GM19438 (cell line): Measurements from ENCODE around the gene SH2D3A.
"Not testable (repeated sequence)": the region's sequence is repeated elsewhere in the genome, so short reads cannot be mapped to it uniquely, and the experiment has no call there.

Experiments
- ATAC-seq: cut with Tn5 transposase; IDR thresholded peaks from one replicate; pipeline ENCODE4 v1.9.1; 2021; ENCODE audit warnings: low read depth; ENCODE audit not compliant: unreplicated experiment

The SH2D3A gene

DNA sequence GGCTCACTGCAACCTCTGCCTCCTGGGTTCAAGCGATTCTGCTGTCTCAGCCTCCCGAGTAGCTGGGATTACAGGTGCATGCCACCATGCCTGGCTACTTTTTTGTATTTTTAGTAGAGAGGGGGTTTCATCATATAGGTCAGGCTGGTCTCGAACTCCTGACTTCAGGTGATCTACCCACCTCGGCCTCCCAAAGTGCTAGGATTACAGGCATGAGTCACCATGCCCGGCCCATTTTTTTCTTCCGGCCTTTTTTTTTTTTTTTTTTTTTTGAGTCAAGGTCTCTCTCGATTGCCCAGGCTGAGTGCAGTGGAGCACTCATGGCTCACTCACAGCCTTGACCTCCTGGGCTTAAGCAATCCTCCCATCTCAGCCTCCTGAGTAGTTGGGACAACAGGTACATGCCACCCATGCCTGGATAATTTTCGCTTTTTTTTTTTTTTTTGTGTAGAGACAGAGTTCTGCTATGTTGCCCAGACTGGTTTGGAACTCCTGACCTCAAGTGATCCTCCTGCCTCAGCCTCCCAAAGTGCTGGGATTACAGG, 4.9 kb downstream of the SH2D3A start:
- not testable (repeated sequence) for ATAC-seq

DNA sequence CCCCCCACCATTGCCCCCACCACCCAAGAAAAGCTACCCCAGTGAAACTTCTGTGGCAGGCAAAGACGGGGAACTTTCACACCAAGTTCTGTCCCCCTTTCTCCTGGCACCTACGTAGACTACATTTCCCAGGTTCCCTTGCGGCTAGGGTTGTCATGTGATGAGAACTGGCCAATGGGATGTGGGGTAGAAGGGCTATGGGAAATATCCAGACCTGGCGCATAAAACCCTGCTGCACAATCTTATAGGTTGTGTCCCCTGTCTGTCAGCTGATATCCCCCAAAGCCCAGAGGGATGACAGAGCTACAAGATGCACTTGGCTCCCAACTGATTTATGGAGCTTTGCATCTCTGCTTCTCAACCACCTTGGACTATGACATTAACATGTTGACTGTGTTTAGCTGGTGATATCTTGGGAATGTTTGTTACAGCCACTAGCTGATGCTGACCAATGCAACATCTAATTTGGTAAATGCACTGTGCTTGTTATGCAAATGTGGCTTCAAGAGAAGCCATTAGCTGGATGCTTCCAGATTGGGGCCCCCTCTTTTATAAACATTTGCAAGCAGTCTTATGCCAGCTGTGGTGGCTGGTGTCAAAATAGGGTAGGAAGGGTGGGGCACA, 6.1 kb downstream of the SH2D3A start:
- no peak for ATAC-seq

DNA sequence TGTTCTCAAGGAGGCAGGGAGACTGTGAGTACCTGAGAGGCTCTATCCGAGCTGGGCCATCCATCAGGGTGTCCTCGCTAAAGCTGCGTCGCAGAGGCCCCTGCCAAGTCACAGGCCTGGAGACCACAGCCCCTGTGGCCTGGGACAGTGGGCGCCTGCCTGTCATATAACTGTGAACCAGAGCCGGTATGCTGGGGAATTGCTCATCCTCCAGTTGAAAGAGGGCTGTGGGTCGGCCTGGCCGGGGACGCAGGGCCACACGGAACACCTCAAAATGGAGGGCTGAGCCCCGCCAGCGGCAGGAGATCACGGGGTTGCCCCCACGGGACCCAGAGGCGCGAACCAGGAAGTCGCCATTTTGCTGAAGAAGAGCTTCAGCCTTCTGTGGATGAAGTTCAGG, 6.6 kb downstream of the SH2D3A start:
- ATAC-seq = no peak

DNA sequence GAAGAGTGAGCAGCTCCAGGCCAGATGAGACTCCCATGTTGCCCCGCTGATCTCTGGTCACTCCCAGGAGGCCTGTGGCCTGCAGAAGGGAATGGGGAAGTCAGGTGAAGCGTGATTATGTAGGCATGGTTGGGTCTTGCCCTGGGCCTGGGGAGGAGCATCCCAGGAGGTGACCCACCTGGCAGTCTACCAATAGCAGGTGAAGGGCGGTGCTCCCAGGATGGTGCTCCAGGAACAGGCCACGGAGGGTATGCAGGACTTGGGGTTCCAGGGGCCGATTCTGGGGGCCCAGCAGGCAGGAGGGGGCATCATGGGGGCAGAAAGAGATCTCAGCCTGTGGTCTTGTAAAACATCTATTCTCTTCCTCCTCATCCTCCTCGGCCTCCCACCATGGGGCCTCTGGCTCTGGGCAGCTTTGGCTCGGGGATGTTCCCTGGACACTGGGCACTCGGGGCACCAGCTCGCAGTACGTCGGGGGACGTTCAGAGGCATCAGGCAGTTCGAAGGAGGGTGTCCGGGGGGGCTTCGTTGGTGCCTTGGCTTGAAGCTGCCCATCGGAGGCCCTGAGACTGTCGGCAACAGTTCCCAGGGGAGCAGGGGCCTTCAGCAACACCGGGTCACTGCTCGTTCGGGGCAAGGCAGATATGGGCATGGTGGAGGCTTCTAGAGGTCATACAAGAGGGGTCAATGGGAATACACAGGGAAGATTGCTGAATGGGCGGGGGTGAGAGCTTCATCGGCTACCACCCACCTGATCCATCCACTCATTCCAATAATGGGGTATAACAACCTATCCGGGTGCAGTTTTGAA, 12.4 kb downstream of the SH2D3A start:
- ATAC-seq = no peak

DNA sequence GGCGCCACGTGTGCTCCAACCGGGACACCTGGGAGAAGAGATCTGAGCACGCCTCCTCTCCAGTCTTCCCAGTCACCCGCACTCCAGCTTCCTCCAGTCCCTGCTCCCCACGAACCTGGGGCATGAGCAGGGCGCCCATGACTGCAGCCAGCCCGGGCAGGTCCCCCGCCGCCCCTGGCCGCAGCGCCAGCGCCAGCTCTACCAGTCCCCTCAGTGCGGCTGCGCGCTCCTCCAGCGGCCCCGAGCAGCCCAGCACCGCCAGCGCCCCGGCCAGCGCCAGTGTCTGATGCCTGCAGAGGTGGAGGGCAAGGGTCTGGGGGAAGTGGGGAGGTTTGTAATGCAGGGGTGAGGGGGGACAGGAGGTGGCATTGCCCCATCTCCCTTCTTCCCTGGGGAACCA, 13.1 kb downstream of the SH2D3A start:
- no peak for ATAC-seq

DNA sequence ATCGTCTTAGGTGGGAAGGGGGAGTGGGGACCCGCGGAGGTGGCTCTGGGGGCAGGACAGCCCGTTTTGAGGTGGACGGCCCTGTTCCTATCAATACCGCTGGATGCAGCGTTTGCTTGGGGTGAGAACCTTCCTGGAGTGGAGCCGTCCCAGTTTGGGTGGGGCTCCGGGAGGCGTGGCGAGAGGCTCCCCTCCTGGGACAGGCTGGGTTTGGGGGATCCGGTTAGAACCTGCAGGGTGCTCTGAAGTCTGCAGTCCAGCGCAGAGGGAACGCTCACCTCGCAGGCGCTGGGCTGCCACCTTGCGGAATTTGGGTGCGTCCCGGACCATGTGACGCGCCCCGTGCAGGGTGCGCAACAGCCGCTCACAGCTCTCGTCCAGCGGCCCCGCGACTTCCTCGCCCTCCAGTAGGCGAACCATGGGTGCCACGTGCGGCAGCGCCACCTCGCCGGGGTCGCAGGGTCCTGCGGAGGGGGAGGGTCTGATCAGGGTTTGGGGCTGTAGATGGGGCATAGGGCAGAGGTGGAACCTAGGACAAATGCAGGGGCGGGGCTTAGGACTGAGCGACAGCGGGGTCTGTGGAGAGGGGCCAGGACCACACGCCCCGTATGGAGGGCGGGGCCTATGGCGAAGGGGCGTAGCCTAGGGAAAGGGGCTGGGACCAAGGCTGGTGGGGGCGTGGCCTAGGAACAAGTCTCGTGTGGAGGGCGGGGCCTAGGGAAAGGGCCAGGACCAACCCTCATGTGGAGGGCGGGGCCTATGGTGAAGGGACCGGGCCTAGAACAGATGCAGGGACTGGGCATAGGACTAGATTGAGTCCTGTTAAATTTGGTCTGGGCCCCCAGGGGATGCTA, 13.8 kb downstream of the SH2D3A start:
- peak; percentile 78 for ATAC-seq

DNA sequence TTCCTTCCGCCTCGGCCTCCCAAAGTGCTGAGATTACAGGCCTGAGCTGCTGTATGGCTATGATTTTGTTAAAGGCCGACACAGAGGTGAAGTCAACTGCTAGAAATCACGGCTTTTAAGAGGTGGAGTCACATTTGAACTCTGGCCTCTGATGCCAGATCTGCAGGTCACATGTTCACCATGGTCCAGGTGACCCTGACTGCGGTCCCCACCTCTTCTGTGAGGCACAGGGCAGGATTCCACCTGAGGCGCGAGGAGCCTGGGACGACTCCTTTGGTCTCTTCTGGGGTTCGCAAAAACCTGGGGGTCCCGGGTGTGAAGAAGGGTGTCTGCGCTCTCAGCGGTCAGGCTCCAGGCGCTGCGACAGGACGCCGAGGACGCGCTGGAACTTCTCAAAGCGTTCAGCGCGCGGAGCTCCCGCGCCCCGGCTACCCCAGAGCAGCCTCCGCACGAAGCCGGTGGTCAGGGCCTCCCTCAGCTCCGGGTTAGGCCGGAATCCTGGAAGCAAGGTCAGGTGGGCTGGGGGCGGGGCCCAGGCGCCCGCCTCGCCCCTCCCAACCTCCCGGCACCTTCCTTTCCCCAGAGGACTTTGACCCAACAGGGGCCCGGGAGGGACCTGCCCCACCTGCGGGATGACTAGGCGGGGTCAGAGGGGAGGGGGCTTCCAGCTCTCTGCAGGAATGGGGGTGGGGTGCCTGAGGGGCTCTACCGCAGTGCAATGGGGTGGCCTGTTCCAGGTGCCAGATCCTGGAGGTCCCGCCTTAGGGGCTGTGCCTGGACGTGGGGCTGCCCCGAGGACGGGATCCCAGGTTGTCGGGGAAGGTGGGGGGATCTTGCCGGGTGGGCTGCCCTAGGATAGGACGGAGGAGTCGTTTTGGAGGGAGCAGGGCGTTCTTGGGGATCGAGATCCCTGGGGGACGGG, 14.7 kb downstream of the SH2D3A start:
- ATAC-seq = no peak

DNA sequence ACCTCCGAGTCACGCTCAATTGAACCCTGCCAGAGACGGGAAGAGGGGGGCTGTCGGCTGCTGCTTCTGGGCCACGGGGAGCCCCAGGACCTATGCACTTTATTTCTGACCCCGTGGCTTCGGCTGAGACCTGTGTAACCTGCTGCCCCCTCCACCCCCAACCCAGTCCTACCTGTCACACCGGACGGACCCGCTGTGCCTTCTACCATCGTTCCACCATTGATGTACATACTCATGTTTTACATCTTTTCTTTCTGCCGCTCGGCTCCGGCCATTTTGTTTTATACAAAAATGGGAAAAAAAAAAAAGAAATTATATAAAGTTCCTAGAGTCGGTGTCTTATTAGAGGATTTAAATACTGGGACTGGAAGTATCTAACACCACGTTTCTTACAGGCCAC, 16.0 kb downstream of the SH2D3A start:
- no peak for ATAC-seq

DNA sequence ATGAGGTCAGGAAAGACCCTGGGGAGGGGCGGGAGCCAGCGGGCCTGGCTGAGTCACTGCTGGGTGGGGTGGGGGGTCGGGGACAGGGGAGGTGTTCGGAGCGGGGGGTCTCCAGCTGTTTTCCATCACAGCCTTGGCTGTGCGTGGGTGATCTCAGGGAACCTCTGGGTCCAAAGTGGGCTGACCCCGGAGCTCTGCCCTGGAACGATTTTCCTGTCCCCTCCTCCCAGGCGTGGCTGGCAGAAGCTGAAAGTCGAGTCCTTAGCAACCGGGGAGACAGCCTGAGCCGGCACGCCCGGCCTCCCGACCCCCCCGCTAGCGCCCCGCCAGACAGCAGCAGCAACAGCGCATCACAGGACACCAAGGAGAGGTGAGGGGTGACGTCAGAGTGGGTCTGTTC, 17.2 kb downstream of the SH2D3A start:
- no peak for ATAC-seq

DNA sequence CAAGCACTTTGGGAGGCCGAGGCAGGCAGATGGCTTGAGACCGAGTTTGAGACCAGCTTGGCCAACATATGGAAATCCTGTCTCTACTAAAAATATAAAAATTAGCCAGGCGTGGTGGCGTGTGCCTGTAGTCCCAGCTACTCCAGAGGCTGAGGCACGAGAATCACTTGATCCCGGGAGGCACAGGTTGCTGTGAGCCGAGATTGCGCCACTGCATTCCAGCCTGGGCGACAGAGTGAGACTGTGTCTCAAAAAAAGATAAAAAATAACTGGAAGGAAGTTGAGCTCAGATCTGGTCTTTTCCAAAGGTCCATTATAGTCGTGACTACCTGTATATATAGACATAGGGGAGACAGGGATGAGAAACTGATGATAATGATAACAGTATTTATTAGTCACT, 18.7 kb downstream of the SH2D3A start:
- ATAC-seq = not testable (repeated sequence)

DNA sequence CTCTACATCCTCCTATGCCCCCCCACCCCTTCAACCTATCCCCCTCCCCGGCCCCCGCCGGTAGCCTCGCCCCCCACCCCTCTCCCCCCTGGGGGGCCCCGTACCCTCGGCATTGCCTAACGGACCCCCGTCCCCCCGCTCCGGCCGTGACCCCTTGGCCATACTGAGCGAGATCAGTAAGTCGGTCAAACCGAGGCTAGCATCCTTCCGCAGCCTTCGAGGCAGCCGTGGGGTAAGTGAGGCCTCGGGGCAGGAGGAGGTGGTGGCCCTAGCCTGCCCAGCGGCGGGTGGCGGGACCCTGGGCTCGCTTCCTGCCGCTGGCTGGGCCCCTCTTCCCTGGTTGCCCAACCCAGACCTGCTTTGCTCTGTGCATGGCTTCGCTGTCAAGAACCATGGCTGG, 21.3 kb downstream of the SH2D3A start:
- ATAC-seq = no peak

DNA sequence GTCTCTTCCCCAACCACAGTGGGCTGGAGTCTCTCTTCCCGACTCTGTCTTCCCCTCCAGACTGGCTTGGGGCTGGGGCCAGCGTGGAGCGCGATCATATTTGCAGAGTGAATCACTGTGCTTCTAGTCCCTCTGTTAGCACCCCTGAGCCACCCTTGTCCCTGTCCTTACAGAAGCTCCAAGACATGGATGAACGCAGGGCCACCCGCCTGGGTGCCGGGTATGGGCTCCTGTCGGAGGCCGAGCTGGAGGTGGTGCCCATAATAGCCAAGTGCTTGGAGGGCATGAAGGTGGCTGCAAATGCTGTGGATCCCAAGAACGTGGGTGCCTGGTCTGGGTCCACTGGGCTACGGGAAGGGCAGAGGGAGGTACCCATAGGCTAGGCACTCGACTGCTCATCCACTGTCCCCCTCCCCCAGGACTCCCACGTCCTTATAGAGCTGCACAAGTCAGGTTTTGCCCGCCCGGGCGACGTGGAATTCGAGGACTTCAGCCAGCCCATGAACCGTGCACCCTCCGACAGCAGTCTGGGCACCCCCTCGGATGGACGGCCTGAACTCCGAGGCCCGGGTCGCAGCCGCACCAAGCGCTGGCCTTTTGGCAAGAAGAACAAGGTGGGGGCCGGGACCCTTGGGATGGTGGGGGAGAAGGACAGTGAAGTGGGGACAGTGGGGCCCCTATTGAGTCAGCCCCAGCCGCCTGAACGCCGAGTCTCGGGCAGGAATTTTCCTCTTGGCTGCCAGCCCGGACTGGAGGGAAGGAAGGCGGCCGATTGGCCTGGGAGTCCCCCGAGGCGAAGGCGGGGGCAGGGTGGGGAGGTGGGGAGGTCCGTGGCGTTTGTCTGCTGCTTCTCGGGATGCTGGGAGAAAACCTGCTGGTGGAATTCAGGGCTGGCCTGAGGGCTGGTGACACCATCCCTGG, 22.6 kb downstream of the SH2D3A start:
- no peak for ATAC-seq

DNA sequence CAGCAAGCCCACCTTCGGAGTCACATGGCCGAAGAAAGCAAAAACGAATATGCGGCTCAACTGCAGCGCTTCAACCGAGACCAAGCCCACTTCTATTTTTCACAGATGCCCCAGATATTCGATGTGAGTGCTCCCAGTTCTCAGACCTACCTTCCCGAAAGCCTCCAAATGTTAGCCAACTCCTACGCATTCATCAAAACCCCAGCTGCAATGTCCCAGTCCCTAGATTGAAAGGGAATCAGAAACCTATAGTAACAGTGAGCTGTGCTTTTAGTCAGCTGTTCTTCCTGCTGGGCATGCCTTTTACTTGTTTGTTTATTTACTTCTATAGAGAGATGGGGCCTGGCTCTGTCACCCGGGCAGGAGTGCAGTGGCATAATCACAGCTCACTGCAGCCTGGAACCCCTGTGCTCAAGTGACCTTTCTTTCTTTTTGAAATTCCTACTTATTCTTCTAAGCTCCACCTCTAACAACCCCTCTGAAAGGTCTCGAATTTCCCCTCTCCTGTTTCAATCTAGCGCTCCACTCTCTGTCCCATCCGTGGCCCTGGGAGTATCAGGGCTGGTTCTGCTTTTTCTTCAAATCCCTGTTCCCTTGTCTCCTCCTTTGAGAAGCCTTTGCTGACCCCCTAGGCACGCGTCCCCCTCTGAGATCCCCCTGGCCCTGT, 23.4 kb downstream of the SH2D3A start:
- no peak for ATAC-seq

DNA sequence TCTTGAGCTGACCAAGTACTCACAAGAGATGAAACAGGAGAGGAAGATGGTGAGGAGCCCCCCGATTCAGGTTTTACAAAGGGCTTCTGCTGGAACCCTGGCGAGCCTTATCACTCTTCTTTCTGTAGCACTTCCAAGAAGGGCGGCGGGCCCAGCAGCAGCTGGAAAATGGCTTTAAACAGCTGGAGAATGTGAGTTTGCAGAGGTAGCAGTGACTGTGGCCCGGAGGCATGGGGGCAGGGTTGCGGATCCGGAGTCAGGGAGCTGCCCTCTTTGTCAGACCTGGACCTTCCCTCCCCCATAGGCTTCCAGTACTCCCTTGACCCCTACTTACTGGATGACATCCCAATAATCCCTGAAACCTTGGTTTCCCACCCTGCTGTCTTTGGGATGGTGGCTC, 24.2 kb downstream of the SH2D3A start:
- ATAC-seq = no peak

DNA sequence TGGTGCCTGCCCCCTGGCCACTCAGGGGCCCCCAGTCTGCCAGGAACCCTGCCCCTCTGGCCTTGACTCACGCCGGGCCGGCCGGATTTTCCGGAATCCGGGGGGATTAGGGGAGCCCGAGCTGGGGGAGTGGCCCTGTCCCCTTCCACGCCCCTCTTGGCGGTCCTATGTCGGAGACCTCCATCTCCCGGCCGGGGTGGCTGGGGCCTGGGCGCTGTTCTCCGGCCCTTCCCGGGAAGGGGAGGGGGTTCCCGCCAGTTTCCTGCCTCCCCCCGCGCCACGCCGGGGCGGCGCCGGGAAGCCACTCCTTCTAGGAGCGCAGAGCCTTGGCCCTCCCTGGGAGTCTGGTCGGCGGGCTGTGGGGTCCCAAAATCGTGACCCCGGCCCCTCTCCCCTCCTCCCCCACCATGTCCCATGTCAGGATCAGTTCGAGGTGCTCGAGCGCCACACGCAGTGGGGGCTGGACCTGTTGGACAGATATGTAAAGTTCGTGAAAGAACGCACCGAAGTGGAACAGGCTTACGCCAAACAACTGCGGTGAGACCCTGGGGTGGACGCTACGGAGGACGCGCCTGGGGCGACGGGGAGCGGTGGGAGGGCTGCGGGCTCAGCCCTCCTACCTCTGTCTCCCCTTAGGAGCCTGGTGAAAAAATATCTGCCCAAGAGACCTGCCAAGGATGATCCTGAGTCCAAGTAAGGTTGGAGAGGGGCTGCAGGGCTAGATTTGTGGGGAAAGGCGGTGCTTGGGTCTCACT, 26.5 kb downstream of the SH2D3A start:
- no peak for ATAC-seq

DNA sequence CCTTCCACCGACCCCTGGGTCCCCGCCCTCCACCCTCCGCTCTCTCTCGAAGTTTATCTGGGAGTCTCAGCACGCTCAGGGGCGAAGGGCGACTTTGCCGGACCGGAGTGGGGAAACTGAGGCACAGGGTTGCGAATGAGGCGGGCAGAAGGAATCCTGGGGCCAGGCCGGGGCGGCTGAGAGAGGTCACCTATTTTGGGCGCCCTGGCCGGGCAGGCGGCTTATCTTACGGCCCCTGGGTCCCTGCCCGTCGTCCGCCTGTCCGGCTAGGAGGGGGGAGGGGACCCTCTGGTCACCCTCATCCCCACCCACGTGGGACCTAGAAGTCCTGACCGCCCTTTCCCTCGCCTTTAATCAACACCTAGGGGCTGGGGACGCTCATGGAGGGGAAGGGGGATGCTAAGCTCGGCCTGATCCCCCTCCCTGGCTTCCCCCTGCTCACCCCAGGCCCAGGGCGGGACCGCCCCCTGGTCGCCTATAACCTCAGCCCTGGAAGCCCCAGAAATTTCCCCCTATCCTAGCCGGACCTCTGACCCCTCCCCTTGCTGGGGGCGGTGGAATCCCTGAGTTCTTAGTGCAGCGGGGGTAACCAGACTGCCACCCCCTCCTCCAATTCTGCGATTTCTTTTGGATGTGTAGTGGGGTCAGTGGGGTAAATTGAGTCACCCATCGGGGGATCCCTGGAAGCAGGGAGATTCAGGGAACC, 27.2 kb downstream of the SH2D3A start:
- ATAC-seq = no peak

DNA sequence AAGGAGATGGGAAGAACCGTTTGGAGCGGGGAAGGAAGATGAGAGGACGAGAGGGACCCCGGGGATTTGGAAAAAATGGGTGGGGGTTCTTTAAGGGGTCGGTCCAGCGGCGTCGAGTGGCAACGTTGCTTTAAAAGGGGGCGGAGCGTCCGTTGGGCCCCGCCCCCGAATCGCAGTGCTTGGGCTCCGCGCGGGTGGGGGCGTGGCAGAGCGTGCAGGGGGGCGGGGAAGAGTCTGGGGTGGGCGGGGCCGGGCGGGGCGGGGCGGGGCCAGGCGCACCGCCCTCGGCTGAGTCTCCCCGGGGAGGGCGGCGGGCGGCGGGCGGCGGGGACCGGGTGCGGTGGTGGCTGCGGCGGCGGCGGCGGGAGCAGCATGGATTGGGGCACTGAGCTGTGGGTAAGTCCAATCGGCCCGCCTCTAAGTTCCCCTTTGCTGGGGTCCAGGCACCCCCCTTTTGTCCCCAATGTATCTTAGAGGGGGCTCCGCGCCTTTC, 27.8 kb downstream of the SH2D3A start, which contains the start of gene TRIP10:
Gene TRIP10 (plus strand): TSS at position 291 of the 493 bp plus-strand sequence. CDS start 82 bp downstream, at position 373.
- no peak for ATAC-seq
